ENCODE results near the gene FAM162A. TPM values are rescaled to one million over a fixed set of nuclear protein-coding genes. Genes with fewer than 3 reads are reported as not detected.

The FAM162A gene
- total and polyA plus RNA-seq, 9 of the 15 experiments (the other 6 are each of a cell fraction or from before 2014, with no cell fraction given), result 37.5 to 211 (median 101) TPM

GRCh38 chr3:122391681-122392446 lies 7.9 kb downstream of the FAM162A start:
- intact Hi-C loops (cut with micrococcal nuclease) (loop anchor here (2.0 to 5.0 kb wide), 2 partner anchors 170 to 287 kb away; partner anchors contain the start of genes DTX3L and PARP9), in situ Hi-C loops (cut with MboI) (loop anchor here (10.0 kb wide), 1 partner anchor 293 kb away; the partner anchor contains the start of gene PARP14)
- Histone ChIP-seq H3K4me1 (replicated peaks in 1 of 2; ENCODE audit: control insufficient read depth in 2 of 2, insufficient read depth in 2 of 2, low read length in 2 of 2) (peaks cover 0 to 6% of the 10 kb centered on the region in 2 experiments; a peak in 2 of 5 replicates), H3K9me1 (ENCODE audit: control insufficient read depth, insufficient read depth, low read length) (no peaks in the 10 kb centered on the region), H3K79me2 (ENCODE audit: control insufficient read depth, insufficient read depth, low read length) (peaks cover 57% of the 10 kb centered on the region), H3K27me3 (ENCODE audit: control insufficient read depth in 2 of 2, insufficient read depth in 2 of 2, low read length in 2 of 2) (no peaks in the 10 kb centered on the region), H4K20me1 (replicated peaks; ENCODE audit: control insufficient read depth, insufficient read depth, low read length) (0 out of 2 replicates have a peak, but pooled peaks cover 5% of the 10 kb centered on the region), H3K9me3 (replicated peaks; ENCODE audit: control insufficient read depth, insufficient read depth, low read depth, low read length) (no peaks in the 10 kb centered on the region), H3K27ac (ENCODE audit: extremely low read depth, low read depth, low read length) (no peak overlapping the region), H3K9ac (ENCODE audit: insufficient read depth in 1 of 2, low read depth in 2 of 2, low read length in 2 of 2) (no peak overlapping the region), H3K36me3 (ENCODE audit: control insufficient read depth, insufficient read depth, low read length) (peaks cover 34% of the 10 kb centered on the region), H2AFZ (ENCODE audit: low read depth, low read length) (no peak overlapping the region), H3K4me3 (no peak overlapping the region), H3K4me2 (ENCODE audit: insufficient read depth, low read length) (no peak overlapping the region)
- no peak for DNase-seq (ENCODE audit: extremely low read depth in 1 of 4, low spot score in 3 of 4)
- no TSS peak for BruUV-seq (replicated peaks)
- ChIA-PET CTCF (ENCODE audit: low intra/inter-chr PET ratio) (no interaction called here), POLR2A (interaction anchor here (1.1 kb wide), 1 partner anchor 17 kb away, joined by 3 read pairs; no protein-coding TSS in a partner anchor)
- no peak for ATAC-seq
- WGBS (ENCODE audit: insufficient coverage, low coverage, missing lambda C conversion rate), result 50% methylated on average over 2 of the region's 2 CpGs
- no peak for FAIRE-seq
- TF ChIP-seq NBN (IDR thresholded peaks at IDR 0.05; ENCODE audit: low read depth), result no peak
- TF ChIP-seq BCL6 (CRISPR knock-in tag; IDR thresholded peaks at IDR 0.05), result no peak
- TF ChIP-seq HDAC3 (IDR thresholded peaks at IDR 0.05; ENCODE audit: borderline replicate concordance, partially characterized antibody), result no peak
- no peak for TF ChIP-seq MLLT1 (IDR thresholded peaks at IDR 0.05)
- no peak for TF ChIP-seq SMARCA5 (IDR thresholded peaks at IDR 0.05)
- TF ChIP-seq SNIP1 (IDR thresholded peaks at IDR 0.05; ENCODE audit: low read depth), result no peak
- TF ChIP-seq PTBP1 (IDR thresholded peaks at IDR 0.05; ENCODE audit: low read depth, low read length), result no peak
- TF ChIP-seq XRCC4 (IDR thresholded peaks at IDR 0.05; ENCODE audit: extremely low read depth, insufficient read depth, insufficient read length), result no peak
- no peak for TF ChIP-seq ZNF592 (IDR thresholded peaks at IDR 0.05)
- no peak for TF ChIP-seq FOXK2 (conservative IDR thresholded peaks at IDR 0.05 in 1 of 2, IDR thresholded peaks at IDR 0.05 in 1 of 2; ENCODE audit: low read depth in 2 of 2)
- TF ChIP-seq ZNF518B (CRISPR knock-in tag; IDR thresholded peaks at IDR 0.05), result no peak
- TF ChIP-seq HDAC2 (IDR thresholded peaks at IDR 0.05), result no peak
- TF ChIP-seq ZC3H4 (CRISPR knock-in tag; IDR thresholded peaks at IDR 0.05; ENCODE audit: borderline replicate concordance), result no peak

Measured in K562 (cell line).